ENCODE data around the gene UTF1. TPM values are rescaled to one million over a fixed set of nuclear protein-coding genes. Genes with fewer than 3 reads are reported as not detected.
"Not testable (repeated sequence)": the region's sequence is repeated elsewhere in the genome, so short reads cannot be mapped to it uniquely, and the experiment has no call there.

The UTF1 gene
- total RNA-seq, 2 experiments from 2014 or later = not detected

DNA sequence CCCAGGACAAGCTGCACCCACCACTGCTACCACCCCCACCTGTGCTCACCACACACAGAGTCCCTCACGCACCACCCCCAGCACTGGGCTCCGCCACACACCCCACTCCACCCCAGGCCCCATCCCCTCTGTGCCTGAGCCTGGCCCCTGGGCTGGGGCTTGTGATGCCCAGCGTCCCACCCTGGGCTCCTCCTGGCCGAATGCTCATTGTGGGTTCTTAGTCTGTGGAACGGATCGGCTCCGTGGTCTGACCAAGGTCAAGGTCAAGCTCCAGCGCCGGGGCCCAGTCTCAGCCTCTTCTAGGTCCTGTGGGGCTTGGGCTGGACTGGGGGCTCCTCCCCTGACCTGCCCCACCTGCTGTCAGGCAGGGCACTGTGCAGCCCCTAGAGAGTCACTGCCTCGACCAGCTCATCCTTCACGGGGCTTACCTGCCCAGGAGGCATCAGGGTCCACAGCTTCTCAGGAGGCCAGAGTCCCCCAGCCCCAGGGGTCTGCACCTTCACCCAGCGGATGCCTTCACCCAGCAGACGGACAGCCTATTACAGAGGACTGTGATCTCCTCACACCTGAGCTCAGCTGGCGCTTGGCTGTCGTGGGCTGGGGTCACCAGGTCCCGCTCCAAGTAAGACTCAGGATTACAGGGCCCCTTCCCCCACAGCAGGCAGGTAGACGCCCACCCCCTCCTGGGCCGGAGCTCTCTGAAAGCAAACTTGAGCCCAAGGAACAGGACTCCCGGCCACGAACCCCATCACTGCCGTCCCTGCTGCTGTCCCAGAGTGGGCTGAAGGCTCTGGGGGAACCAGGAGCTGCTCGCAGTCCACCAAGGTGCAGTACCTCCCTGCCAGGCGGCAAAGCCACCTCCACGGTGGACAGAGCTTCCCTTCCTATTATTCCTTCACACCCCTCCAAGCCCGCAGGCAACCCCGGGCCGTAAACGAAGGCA, 15.3 kb upstream of the UTF1 start:
- no peak overlapping the region for H3K27ac Mint-ChIP-seq
- H3K27me3 Mint-ChIP-seq (ENCODE audit: low read depth) = peaks cover 2% of the 10 kb centered on the region
- H3K9me3 Mint-ChIP-seq = no peaks in the 10 kb centered on the region
- DNase-seq = no peak
- CTCF ChIA-PET = no interaction called here
- no peak overlapping the region for H3K4me3 Mint-ChIP-seq
- H3K4me1 Mint-ChIP-seq (ENCODE audit: low read depth) = peaks cover 4% of the 10 kb centered on the region
- intact Hi-C loops (cut with micrococcal nuclease) = no loop called here
- H3K36me3 Mint-ChIP-seq (ENCODE audit: low read depth) = no peaks in the 10 kb centered on the region

DNA sequence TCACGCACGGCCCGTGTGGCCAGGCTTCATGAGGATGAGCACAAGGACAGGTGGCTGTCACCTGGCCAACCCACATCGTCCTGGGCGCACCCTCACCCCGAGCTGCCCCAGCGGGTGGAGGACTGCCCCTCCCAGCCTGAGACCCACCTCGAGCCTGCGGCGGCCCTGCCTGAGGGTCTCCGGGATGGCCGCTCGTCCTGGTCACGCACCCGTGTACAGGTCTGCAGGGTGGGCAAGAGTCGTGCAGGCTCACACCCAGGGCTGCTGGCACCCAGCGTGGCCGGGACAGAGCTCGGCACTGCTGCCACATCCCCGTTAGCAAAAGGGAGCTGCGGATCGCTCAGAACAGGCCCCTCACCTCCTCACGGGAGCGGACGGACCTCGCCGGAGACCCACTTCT, 14.4 kb upstream of the UTF1 start:
- H3K36me3 Mint-ChIP-seq (ENCODE audit: low read depth) = no peaks in the 10 kb centered on the region

DNA sequence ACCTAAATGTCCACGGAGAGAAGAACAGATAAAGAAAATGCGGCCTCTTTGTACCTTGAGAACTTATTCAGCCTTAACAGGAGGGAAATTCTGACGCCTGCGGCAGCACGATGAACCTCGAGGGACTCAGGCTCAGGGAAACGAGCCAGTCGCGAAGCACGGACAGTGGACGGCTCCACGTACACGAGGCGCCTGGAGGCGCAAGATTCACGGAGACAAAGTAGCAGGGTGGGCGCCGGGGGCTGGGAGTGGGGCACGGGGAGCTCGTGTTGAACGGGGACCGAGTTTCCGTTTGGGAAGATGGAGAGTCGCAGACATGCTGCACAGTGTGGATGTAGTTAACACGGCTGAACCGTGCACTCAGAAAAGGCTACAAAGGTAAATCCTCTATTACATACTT, 13.2 kb upstream of the UTF1 start:
- H3K27ac Mint-ChIP-seq = no peak overlapping the region
- H3K27me3 Mint-ChIP-seq (ENCODE audit: low read depth) = peaks cover 5% of the 10 kb centered on the region
- H3K9me3 Mint-ChIP-seq = no peaks in the 10 kb centered on the region
- intact Hi-C loops (cut with micrococcal nuclease) = no loop called here
- CTCF ChIA-PET = no interaction called here
- H3K36me3 Mint-ChIP-seq (ENCODE audit: low read depth) = no peaks in the 10 kb centered on the region
- H3K4me1 Mint-ChIP-seq (ENCODE audit: low read depth) = no peaks in the 10 kb centered on the region
- no peak for DNase-seq
- no peak overlapping the region for H3K4me3 Mint-ChIP-seq

More for the DNA sequence above, 14.4 kb upstream of the UTF1 start:
- Mint-ChIP-seq H3K4me3 (no peak overlapping the region), H3K9me3 (no peaks in the 10 kb centered on the region), H3K27me3 (ENCODE audit: low read depth) (peaks cover 2% of the 10 kb centered on the region), H3K27ac (no peak overlapping the region), H3K4me1 (ENCODE audit: low read depth) (peaks cover under 1% of the 10 kb centered on the region)
- CTCF ChIA-PET = interaction anchor here (0.7 kb wide), 1 partner anchor 130 kb away, joined by 3 read pairs; no protein-coding TSS in a partner anchor
- intact Hi-C loops (cut with micrococcal nuclease) = no loop called here
- no peak for DNase-seq

DNA sequence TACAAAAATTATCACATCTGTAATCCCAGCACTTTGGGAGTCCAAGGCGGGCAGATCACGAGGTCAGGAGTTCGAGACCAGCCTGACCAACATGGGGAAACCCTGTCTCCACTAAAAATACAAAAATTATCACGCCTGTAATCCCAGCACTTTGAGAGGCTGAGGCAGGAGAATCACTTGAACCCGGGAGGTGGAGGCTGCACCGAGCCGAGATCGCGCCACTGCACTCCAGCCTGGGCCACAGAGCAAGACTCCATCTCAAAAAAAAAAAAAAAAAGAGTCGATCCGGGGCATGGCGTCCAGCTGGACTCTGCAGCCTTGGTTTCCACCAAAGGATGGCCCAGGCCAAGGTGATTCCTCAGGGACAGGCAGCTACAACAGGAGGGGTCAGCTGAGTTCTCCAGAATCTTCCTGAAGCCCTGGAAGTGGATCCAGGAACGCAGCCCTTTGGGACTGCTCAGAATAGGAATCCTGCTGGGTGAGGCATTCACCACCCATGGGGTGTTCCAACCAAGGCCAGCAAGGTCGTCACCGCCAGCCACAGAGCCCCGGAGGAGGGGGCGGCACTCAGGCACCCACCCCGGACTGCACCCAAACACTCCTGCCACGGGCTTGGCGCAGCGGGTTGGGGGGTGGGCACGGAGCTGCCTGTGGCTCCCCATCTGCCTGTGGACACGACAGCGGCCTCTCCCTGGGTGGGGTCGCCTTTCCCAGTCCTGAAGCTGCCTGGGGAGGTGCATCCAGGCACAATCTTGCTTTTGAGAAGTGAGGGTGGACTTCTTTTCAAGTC, 12.0 kb upstream of the UTF1 start:
- Mint-ChIP-seq H3K36me3 (ENCODE audit: low read depth) (no peaks in the 10 kb centered on the region), H3K4me1 (ENCODE audit: low read depth) (no peaks in the 10 kb centered on the region), H3K9me3 (no peaks in the 10 kb centered on the region), H3K27ac (no peak overlapping the region), H3K27me3 (ENCODE audit: low read depth) (peaks cover 5% of the 10 kb centered on the region), H3K4me3 (no peak overlapping the region)
- intact Hi-C loops (cut with micrococcal nuclease) = no loop called here
- no peak for DNase-seq
- CTCF ChIA-PET = interaction anchor here (0.9 kb wide), 1 partner anchor 9 kb away, joined by 3 read pairs; no protein-coding TSS in a partner anchor

DNA sequence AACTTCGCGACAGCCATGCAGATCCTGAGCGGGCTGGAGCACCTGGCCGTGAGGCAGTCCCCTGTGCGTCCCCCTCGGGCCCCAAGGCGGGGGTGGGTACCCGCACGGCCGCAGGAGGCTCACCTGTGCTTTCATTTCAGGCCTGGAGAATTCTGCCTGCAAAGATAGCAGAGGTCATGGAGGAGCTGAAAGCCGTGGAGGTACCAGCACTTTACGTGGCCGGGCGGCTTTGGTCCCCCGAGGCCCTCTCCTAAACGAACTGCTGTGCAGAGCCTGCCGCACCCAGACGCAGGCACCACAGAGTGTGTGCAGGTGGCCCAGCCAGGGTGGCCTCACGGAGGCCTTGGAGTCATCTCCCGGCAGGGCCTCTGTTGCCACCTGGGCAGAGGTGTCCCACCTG, 11.1 kb upstream of the UTF1 start:
- H3K4me3 Mint-ChIP-seq = no peak overlapping the region
- peaks cover 5% of the 10 kb centered on the region for H3K27me3 Mint-ChIP-seq (ENCODE audit: low read depth)
- no peaks in the 10 kb centered on the region for H3K4me1 Mint-ChIP-seq (ENCODE audit: low read depth)
- DNase-seq = no peak
- H3K9me3 Mint-ChIP-seq = no peaks in the 10 kb centered on the region
- no peaks in the 10 kb centered on the region for H3K36me3 Mint-ChIP-seq (ENCODE audit: low read depth)
- CTCF ChIA-PET = no interaction called here
- intact Hi-C loops (cut with micrococcal nuclease) = no loop called here
- no peak overlapping the region for H3K27ac Mint-ChIP-seq

DNA sequence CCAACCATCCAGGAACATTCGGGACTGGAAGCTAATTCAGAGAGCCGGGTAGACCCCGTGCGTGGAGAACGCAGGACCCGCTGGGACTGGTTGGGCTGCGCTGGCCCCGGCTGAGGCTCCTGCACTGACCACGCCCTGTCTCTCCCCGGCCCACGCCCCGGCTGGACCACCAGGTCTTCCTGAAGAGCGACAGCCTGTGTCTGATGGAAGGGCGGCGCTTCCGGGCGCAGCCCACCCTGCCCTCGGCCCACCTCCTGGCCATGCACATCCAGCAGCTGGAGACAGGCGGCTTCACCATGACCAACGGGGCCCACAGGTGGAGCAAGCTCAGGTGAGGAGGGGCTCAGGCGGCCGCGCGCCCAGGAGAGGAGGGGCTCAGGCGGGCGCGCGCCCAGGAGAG, 10.2 kb upstream of the UTF1 start:
- no peaks in the 10 kb centered on the region for H3K4me1 Mint-ChIP-seq (ENCODE audit: low read depth)
- H3K27me3 Mint-ChIP-seq (ENCODE audit: low read depth) = peaks cover 5% of the 10 kb centered on the region
- CTCF ChIA-PET = no interaction called here
- intact Hi-C loops (cut with micrococcal nuclease) = no loop called here
- H3K27ac Mint-ChIP-seq = no peak overlapping the region
- H3K4me3 Mint-ChIP-seq = no peak overlapping the region
- no peaks in the 10 kb centered on the region for H3K36me3 Mint-ChIP-seq (ENCODE audit: low read depth)
- DNase-seq = no peak
- no peaks in the 10 kb centered on the region for H3K9me3 Mint-ChIP-seq

DNA sequence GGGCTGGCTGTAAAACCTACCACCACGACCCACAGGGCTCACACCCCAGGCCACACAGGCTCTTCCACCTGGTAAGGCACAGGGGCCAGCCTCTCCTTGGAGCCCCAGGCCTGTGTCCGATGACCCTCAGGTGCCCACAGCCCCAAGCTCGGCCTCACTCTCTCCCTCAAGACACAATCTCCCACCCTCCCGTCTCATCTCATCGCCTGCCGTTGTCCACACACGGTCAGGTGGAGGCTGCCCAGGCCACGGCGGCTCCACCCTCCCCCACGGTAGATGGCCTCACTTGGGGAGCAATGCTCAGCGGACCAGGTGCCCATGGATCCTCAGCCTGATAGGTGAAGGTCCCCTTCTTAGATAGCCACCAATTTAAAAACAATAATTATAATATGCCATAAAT, 8.7 kb upstream of the UTF1 start:
- intact Hi-C loops (cut with micrococcal nuclease) = no loop called here
- CTCF ChIA-PET = no interaction called here

DNA sequence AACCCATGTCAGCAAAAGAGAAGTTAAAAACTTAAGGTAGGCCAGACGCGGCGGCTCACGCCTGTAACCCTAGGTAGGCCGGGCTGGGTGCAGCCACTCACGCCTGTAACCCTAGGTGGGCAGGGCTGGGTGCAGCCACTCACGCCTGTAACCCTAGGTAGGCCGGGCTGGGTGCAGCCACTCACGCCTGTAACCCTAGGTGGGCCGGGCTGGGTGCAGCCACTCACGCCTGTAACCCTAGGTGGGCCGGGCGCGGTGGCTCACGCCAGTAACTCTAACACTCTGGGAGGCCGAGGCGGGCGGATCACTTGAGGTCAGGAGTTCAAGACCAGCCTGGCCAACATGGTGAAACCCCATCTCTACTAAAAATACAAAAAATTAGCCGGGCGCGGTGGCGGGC, 8.3 kb upstream of the UTF1 start:
- H3K27ac Mint-ChIP-seq; CTCF ChIA-PET; intact Hi-C loops (cut with micrococcal nuclease); H3K36me3 Mint-ChIP-seq (ENCODE audit: low read depth); H3K9me3 Mint-ChIP-seq; H3K4me3 Mint-ChIP-seq; DNase-seq: not testable (repeated sequence)
- H3K27me3 Mint-ChIP-seq (ENCODE audit: low read depth) = peaks cover 14% of the 10 kb centered on the region
- peaks cover 11% of the 10 kb centered on the region for H3K4me1 Mint-ChIP-seq (ENCODE audit: low read depth)

More for the DNA sequence above, 8.7 kb upstream of the UTF1 start:
- no peak overlapping the region for H3K4me3 Mint-ChIP-seq
- H3K9me3 Mint-ChIP-seq = no peaks in the 10 kb centered on the region
- no peak for DNase-seq
- peaks cover 10% of the 10 kb centered on the region for H3K27me3 Mint-ChIP-seq (ENCODE audit: low read depth)
- peaks cover 7% of the 10 kb centered on the region for H3K4me1 Mint-ChIP-seq (ENCODE audit: low read depth)
- no peaks in the 10 kb centered on the region for H3K36me3 Mint-ChIP-seq (ENCODE audit: low read depth)
- H3K27ac Mint-ChIP-seq = no peak overlapping the region

DNA sequence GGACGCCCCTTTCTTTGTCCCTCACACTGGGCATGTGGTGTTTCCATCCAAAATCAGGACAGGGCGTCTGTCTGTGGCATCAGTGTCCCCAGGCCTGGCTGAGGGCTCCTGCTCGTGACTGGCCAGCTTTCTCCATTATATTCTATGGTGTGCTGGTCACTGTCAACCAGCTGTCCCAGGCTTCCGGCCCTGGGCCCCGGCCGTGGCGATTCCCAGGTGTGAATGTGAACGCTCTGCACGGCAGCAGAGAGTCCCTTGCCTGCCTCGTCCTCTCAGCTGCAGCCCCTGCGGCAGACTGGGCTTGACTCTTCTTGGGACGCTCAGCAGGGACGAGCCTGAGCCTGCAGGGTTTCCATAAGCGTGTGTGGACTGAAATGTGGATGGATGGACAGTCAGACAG, 5.9 kb upstream of the UTF1 start:
- DNase-seq = no peak
- CTCF ChIA-PET = no interaction called here
- Mint-ChIP-seq H3K4me1 (ENCODE audit: low read depth) (peaks cover 12% of the 10 kb centered on the region), H3K36me3 (ENCODE audit: low read depth) (no peaks in the 10 kb centered on the region), H3K4me3 (no peak overlapping the region), H3K9me3 (no peaks in the 10 kb centered on the region), H3K27me3 (ENCODE audit: low read depth) (peaks cover 29% of the 10 kb centered on the region), H3K27ac (no peak overlapping the region)
- intact Hi-C loops (cut with micrococcal nuclease) = no loop called here

DNA sequence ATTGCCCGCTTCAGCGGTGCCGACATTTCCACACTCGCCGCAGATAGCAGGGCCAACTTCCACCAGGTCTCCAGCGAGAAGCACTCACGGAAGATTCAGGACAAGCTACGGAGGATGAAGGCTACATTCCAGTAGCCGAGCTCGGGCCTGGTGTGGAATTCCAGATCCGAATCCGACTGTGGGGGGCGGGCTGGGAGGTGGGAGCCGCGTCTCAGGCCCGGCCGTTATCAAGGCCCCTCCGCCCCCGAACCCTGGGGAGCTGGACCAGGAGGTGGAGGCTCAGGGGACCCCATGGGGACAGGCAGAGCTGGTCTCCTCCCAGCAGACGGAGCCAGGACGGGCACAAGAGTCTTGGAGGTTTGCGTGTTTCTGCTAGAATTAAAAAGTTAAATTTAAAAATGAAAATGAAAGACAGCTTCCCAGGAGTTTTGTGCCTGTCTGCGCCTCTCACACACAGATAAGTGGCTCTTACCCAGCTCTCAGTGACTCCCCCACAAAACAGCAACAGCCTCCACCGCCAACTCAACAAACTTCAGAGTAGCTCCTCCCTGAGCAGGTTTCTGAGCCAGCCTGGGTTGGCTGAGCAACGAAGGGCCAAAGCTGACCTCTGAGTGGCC, 5.2 kb upstream of the UTF1 start:
- Mint-ChIP-seq H3K36me3 (ENCODE audit: low read depth) (no peaks in the 10 kb centered on the region), H3K27ac (no peak overlapping the region), H3K4me1 (ENCODE audit: low read depth) (peaks cover 17% of the 10 kb centered on the region), H3K27me3 (ENCODE audit: low read depth) (peaks cover 35% of the 10 kb centered on the region), H3K4me3 (no peak overlapping the region), H3K9me3 (no peaks in the 10 kb centered on the region)
- intact Hi-C loops (cut with micrococcal nuclease) = loop anchor here (5.0 kb wide), 1 partner anchor 283 kb away; the partner anchor contains the start of gene CFAP46
- CTCF ChIA-PET = interaction anchor here (1.0 to 1.9 kb wide), 2 partner anchors 14 to 82 kb away, joined by 3 to 7 read pairs; no protein-coding TSS in a partner anchor
- no peak for DNase-seq

DNA sequence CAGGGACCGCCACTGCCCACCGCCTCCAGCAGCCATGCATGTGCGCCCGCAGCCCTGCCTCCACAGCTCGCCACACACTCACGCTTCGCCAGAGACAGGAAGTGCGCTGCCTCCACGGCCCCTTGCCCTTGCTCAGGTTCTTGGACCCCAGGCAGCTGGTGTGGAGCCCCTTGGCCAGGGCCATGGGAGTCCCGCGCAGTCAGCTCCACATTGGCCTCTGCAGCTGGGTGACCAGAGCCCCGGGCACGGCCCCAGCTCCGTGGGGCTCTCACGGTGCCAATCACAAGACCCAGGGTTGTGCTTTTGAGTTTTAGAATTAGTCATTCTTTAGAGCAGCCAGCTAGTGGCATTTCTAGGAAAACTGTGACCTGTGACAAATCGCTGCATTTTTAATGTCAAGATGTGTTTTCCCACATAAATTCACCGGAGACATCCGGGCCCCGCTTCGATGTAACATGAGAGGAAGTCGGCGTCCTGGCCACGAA, 4.3 kb upstream of the UTF1 start:
- intact Hi-C loops (cut with micrococcal nuclease) = loop anchor here (1.0 to 5.0 kb wide), 3 partner anchors 33 to 283 kb away; partner anchors contain the start of gene CFAP46
- peaks cover 17% of the 10 kb centered on the region for H3K4me1 Mint-ChIP-seq (ENCODE audit: low read depth)
- no peaks in the 10 kb centered on the region for H3K36me3 Mint-ChIP-seq (ENCODE audit: low read depth)
- no peak overlapping the region for H3K4me3 Mint-ChIP-seq
- no peaks in the 10 kb centered on the region for H3K9me3 Mint-ChIP-seq
- CTCF ChIA-PET = interaction anchor here (1.0 to 1.9 kb wide), 2 partner anchors 13 to 83 kb away, joined by 3 to 7 read pairs; no protein-coding TSS in a partner anchor
- H3K27ac Mint-ChIP-seq = no peak overlapping the region
- peak; percentile 49 for DNase-seq
- peaks cover 35% of the 10 kb centered on the region for H3K27me3 Mint-ChIP-seq (ENCODE audit: low read depth)

Data from activated naive CD4-positive, alpha-beta T cell treated with anti-CD3 and anti-CD28 coated beads for 36 hours (primary cell).